SH-SY5Y (cell line): ENCODE results near the gene DAB2IP.

Source experiments
- GATA2 ChIP-seq: IDR thresholded peaks from 2 replicates; pipeline ENCODE4 v1.6.1; 2011; ENCODE audit warnings: mild to moderate bottlenecking, low read depth, low read length
- GATA3 ChIP-seq: IDR thresholded peaks from 2 replicates; pipeline ENCODE4 v1.6.1; 2011; ENCODE audit warnings: low read depth, mild to moderate bottlenecking, low read length, moderate library complexity

- TF ChIP-seq GATA2 (no peak), GATA3 (no peak)
These were observed 62.1 kb downstream of the DAB2IP start for GRCh38 chr9:121713400-121714070.
